PC-3 (cell line): Measurements from ENCODE around the gene VSX1.

Experiments used
- EZH2 ChIP-seq: fragments of 300-600 bp; sonication (generic); IDR thresholded peaks from one replicate; pipeline ENCODE4 v1.6.1; 2017; ENCODE audit warnings: antibody characterized with exemption, mild to moderate bottlenecking, low read length; ENCODE audit not compliant: unreplicated experiment
- TF ChIP-seq, protein P1 (sequence below): fragments of 300-600 bp; sonication (generic); conservative IDR thresholded peaks from 2 replicates; pipeline ENCODE4 v1.5.1; 2017; ENCODE audit warnings: antibody characterized with exemption, low read depth, mild to moderate bottlenecking, low read length

DNA sequence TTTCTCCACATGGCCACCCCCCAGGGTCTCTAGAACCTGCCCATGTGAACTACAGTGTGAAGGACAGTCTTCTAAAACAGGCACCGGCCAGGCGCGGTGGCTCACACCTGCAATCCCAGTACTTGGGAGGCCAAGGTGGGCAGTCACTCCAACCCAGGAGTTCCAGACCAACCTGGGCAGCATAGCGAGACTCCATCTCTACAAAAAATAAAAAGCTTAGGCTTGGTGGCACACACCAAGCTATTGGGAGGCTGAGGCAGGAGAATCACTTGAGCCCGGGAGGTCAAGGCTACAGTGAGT lies 37.7 kb downstream of the VSX1 start:
- TF ChIP-seq, protein P1, sequence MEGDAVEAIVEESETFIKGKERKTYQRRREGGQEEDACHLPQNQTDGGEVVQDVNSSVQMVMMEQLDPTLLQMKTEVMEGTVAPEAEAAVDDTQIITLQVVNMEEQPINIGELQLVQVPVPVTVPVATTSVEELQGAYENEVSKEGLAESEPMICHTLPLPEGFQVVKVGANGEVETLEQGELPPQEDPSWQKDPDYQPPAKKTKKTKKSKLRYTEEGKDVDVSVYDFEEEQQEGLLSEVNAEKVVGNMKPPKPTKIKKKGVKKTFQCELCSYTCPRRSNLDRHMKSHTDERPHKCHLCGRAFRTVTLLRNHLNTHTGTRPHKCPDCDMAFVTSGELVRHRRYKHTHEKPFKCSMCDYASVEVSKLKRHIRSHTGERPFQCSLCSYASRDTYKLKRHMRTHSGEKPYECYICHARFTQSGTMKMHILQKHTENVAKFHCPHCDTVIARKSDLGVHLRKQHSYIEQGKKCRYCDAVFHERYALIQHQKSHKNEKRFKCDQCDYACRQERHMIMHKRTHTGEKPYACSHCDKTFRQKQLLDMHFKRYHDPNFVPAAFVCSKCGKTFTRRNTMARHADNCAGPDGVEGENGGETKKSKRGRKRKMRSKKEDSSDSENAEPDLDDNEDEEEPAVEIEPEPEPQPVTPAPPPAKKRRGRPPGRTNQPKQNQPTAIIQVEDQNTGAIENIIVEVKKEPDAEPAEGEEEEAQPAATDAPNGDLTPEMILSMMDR, result no peak
- TF ChIP-seq EZH2, result no peak
